GM12878 (cell line): ENCODE results near the gene NYAP1. TPM values are rescaled to one million over a fixed set of nuclear protein-coding genes. Genes with fewer than 3 reads are reported as not detected.

Experiments
- ATAC-seq: fragments of 200-7000 bp; cut with Tn5 transposase; 3 replicates; pipeline ENCODE4 v1.9.1; 2020; ENCODE audit warnings: mild to moderate bottlenecking, moderate library complexity
- BruUV-seq: library from RNA; stranded (reverse); fragments of 400-500 nt; replicated peaks from 2 replicates; lab custom pipeline; 2021; lab: Mats Ljungman, UMichigan
- CTCF ChIA-PET: fragments of 300-600 bp; sonication (Branson Sonifier 250); formaldehyde crosslinking; extraction: SDS; loops from one replicate; lab custom pipeline; 2021; ENCODE audit warnings: inconsistent platforms; lab: Yijun Ruan, JAX
- POLR2A ChIA-PET: fragments of 350-600 bp; formaldehyde crosslinking; extraction: SDS; loops from one replicate; lab custom pipeline; 2021; ENCODE audit warnings: inconsistent platforms; lab: Charles Lee
- RAD21 ChIA-PET: fragments of 300-600 bp; sonication (Branson Sonifier 250); formaldehyde crosslinking; loops from one replicate; lab custom pipeline; 2023; ENCODE audit warnings: antibody characterized with exemption; ENCODE audit not compliant: unreplicated experiment; lab: Charles Lee
- SMC1A ChIA-PET: fragments of 300-600 bp; sonication (Branson Sonifier 250); formaldehyde crosslinking; loops from one replicate; lab custom pipeline; 2023; ENCODE audit not compliant: unreplicated experiment, uncharacterized antibody; lab: Charles Lee
- DNase-seq: peaks from one replicate; pipeline ENCODE4 v3.0.0-alpha.2; 2011; ENCODE audit warnings: low read depth, low spot score
- FAIRE-seq: peaks from 3 replicates; lab custom pipeline; 2011; peaks lifted over from hg19 to GRCh38; lab: Jason Lieb, UNC
- H2AFZ ChIP-seq: 2 replicates; pipeline ENCODE4 v1.6.0; 2011; ENCODE audit warnings: low read depth, low read length, control low read depth; ENCODE audit not compliant: control insufficient read depth
- H3K27ac ChIP-seq: 2 replicates; pipeline ENCODE4 v1.5.1; 2011; ENCODE audit warnings: control low read depth; ENCODE audit not compliant: control insufficient read depth, insufficient read depth
- H3K27me3 ChIP-seq, 2 experiments: replicated peaks in 1 of 2; 2 replicates each; pipeline versions ENCODE4 v1.6.0 to v1.6.1; 2011; ENCODE audit warnings: low read length in 1 of 2; ENCODE audit not compliant: control insufficient read depth in 2 of 2, insufficient read depth in 2 of 2
- H3K36me3 ChIP-seq, 2 experiments: 2 replicates each; pipeline ENCODE4 v1.5.1; 2011; ENCODE audit warnings: low read length in 1 of 2; ENCODE audit not compliant: control insufficient read depth in 2 of 2, insufficient read depth in 2 of 2
- H3K4me1 ChIP-seq: 2 replicates; pipeline ENCODE4 v1.6.1; 2011; ENCODE audit warnings: mild to moderate bottlenecking, low read length, moderate library complexity, mixed read lengths; ENCODE audit not compliant: control insufficient read depth, insufficient read depth
- H3K4me2 ChIP-seq: 2 replicates; pipeline ENCODE4 v1.6.0; 2011; ENCODE audit warnings: control low read depth; ENCODE audit not compliant: control insufficient read depth, insufficient read depth
- H3K4me3 ChIP-seq: fragments of 200-600 bp; sonication (generic); 2 replicates; pipeline ENCODE4 v1.5.1; 2016
- H3K79me2 ChIP-seq: 2 replicates; pipeline ENCODE4 v1.6.0; 2011; ENCODE audit warnings: low read length; ENCODE audit not compliant: control insufficient read depth, insufficient read depth
- H3K9ac ChIP-seq: 2 replicates; pipeline ENCODE4 v1.8.0; 2011; ENCODE audit warnings: low read length, control low read depth, mixed read lengths; ENCODE audit not compliant: control insufficient read depth, insufficient read depth
- H3K9me3 ChIP-seq: replicated peaks from 3 replicates; pipeline ENCODE4 v1.5.1; 2011; ENCODE audit warnings: mild to moderate bottlenecking, low read length; ENCODE audit not compliant: control insufficient read depth, insufficient read depth
- H4K20me1 ChIP-seq: 2 replicates; pipeline ENCODE4 v1.6.0; 2011; ENCODE audit not compliant: control insufficient read depth, insufficient read depth
- HDGF ChIP-seq: fragments of 450-650 bp; IDR thresholded peaks from 2 replicates; pipeline ENCODE4 v1.6.1; 2016; ENCODE audit warnings: antibody characterized with exemption
- SPI1 ChIP-seq: IDR thresholded peaks from 2 replicates; pipeline ENCODE4 v1.6.1; 2011; ENCODE audit warnings: low read depth, mild to moderate bottlenecking, low read length, moderate library complexity, borderline replicate concordance; ENCODE audit not compliant: insufficient read depth
- WGBS: methylation state at CpG from one replicate; pipeline ENCODE4 v1.1.6; 2016; ENCODE audit warnings: low lambda C conversion rate; ENCODE audit not compliant: insufficient replicate concordance, insufficient coverage; ENCODE audit errors: missing lambda C conversion rate; 5-methylcytosine and 5-hydroxymethylcytosine counted together
- in situ Hi-C: fragments of 300-500 bp; cut with MboI; formaldehyde crosslinking; loops from 9 replicates; pipeline ENCODE4 v1.14.3; 2018; ENCODE audit warnings: mixed read lengths
- intact Hi-C: fragments of 100-400 bp; cut with micrococcal nuclease; formaldehyde crosslinking; loops from one replicate; pipeline ENCODE4 v1.14.2; 2022; ENCODE audit not compliant: unreplicated experiment
- polyA plus RNA-seq, 11 experiments: library from polyadenylated mRNA; depleted of rRNA in 4 of 11; unstranded in 6 of 11; stranded (reverse) in 5 of 11; fragments of >200 nt; fragmentation: Nextera tagmentation in 4 of 11; fragmentation: Illumina TruSeq in 1 of 11; extraction: Ambion mirVana in 4 of 11; extraction: Trizol in 1 of 11; gene quantifications; 1 replicate in 1 of 11; 2 replicates in 10 of 11; pipeline versions ENCODE4 v1.2.1 to v1.2.3, GENCODE V29; 2011 to 2016; ENCODE audit warnings: inconsistent platforms in 2 of 11, missing spikeins in 2 of 11, low read depth in 1 of 11
- total RNA-seq, 4 experiments: library from RNA; depleted of rRNA in 3 of 4; stranded (reverse); fragments of >200 nt in 3 of 4; fragmentation: Illumina TruSeq in 1 of 4; extraction: Trizol in 1 of 4; gene quantifications; 2 replicates each; pipeline versions ENCODE4 v1.2.1 to v1.2.3, GENCODE V29; 2013 to 2021
- TF ChIP-seq, protein P1 (sequence below): IDR thresholded peaks from 2 replicates; pipeline ENCODE4 v1.6.1; 2012; ENCODE audit warnings: low read depth, low read length, improper control_type of control experiment

The NYAP1 gene
- total and polyA plus RNA-seq, 10 of the 15 experiments (the other 5 are each of a cell fraction or from before 2014, with no cell fraction given): 0.04 to 0.28 (median 0.11) TPM; not detected in 6

GRCh38 chr7:100475549-100475948, 8.2 kb upstream of the NYAP1 start:
- Histone ChIP-seq H3K27me3 (no peaks in the 10 kb centered on the region), H3K9me3 (no peaks in the 10 kb centered on the region), H2AFZ (no peak overlapping the region), H3K4me3 (peak overlapping the region; percentile 99), H3K79me2 (peaks cover 59% of the 10 kb centered on the region), H3K27ac (peak overlapping the region; percentile 68), H4K20me1 (peaks cover 4% of the 10 kb centered on the region; the same call in 1 of the 2 replicates), H3K4me1 (peaks cover 28% of the 10 kb centered on the region), H3K36me3 (peaks cover 2 to 12% of the 10 kb centered on the region in 2 experiments; a peak in 3 of 4 replicates)
- intact Hi-C loops: loop anchor here (5.0 to 10.0 kb wide), 3 partner anchors 72 to 252 kb away; partner anchors contain the start of gene GIGYF1
- 34% methylated on average over 5 of the region's 9 CpGs for WGBS
- ChIA-PET SMC1A (interaction anchor here (0.9 to 2.7 kb wide), 3 partner anchors 18 to 84 kb away, joined by 4 to 12 read pairs (median 5); no protein-coding TSS in a partner anchor), RAD21 (interaction anchor here (0.7 to 1.6 kb wide), 5 partner anchors 40 to 111 kb away, joined by 3 to 8 read pairs (median 3); partner anchors contain the start of genes FBXO24 and LRCH4), POLR2A (interaction anchor here (1.0 to 2.2 kb wide), 8 partner anchors 20 to 111 kb away, joined by 3 to 8 read pairs (median 5); partner anchors contain the start of genes FBXO24, LRCH4 and MEPCE)
- no peak for ATAC-seq
- DNase-seq: no peak
- in situ Hi-C loops: loop anchor here (10.0 kb wide), 1 partner anchor 379 kb away; the partner anchor contains the start of gene SLC12A9
- TF ChIP-seq SPI1: peak; percentile 3; the same call in 1 of the 2 replicates
- TF ChIP-seq, protein P1, sequence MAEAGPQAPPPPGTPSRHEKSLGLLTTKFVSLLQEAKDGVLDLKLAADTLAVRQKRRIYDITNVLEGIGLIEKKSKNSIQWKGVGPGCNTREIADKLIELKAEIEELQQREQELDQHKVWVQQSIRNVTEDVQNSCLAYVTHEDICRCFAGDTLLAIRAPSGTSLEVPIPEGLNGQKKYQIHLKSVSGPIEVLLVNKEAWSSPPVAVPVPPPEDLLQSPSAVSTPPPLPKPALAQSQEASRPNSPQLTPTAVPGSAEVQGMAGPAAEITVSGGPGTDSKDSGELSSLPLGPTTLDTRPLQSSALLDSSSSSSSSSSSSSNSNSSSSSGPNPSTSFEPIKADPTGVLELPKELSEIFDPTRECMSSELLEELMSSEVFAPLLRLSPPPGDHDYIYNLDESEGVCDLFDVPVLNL: no peak
- TF ChIP-seq HDGF: 0 out of 2 replicates have a peak, but pooled peaks have one; percentile 73
- TF ChIP-seq, all 136 proteins: peak for 2
- Histone ChIP-seq H3K4me2 (peak overlapping the region; percentile 97), H3K9ac (peak overlapping the region; percentile 83)
- CTCF ChIA-PET: interaction anchor here (0.6 to 5.4 kb wide), 10 partner anchors 24 to 216 kb away, joined by 3 to 37 read pairs (median 4); partner anchors contain the start of gene AGFG2
- BruUV-seq: no TSS peak
- FAIRE-seq: no peak
